GM18502 (cell line): ENCODE measurements around the gene AKAP13.
A peak's percentile ranks its signal among the peaks of the same experiment; 100 is the strongest.
"Not testable (repeated sequence)": the region's sequence is repeated elsewhere in the genome, so short reads cannot be mapped to it uniquely, and the experiment has no call there.

ENCODE experiments used
- ATAC-seq: cut with Tn5 transposase; IDR thresholded peaks from one replicate; pipeline ENCODE4 v1.9.1; 2021; ENCODE audit warnings: mild to moderate bottlenecking; ENCODE audit not compliant: unreplicated experiment, poor library complexity

Gene AKAP13

GRCh38 chr15:85470563-85471271, 90.3 kb downstream of the AKAP13 start:
- no peak for ATAC-seq

- ATAC-seq: no peak
Observed at GRCh38 chr15:85472349-85472748, 91.9 kb downstream of the AKAP13 start.

GRCh38 chr15:85473455-85473854, 93.1 kb downstream of the AKAP13 start:
- peak; percentile 54 for ATAC-seq

GRCh38 chr15:85474700-85475316, 94.4 kb downstream of the AKAP13 start:
- ATAC-seq: peak; percentile 49

- ATAC-seq: peak; percentile 43
Observed at GRCh38 chr15:85475317-85475701, 94.9 kb downstream of the AKAP13 start.

- ATAC-seq: no peak
Observed at GRCh38 chr15:85475711-85476110, 95.3 kb downstream of the AKAP13 start.

- no peak for ATAC-seq
Observed at GRCh38 chr15:85477061-85477460, 96.7 kb downstream of the AKAP13 start.

- no peak for ATAC-seq
Observed at GRCh38 chr15:85477730-85478129, 97.3 kb downstream of the AKAP13 start.

- no peak for ATAC-seq
Observed at GRCh38 chr15:85479071-85479647, 98.8 kb downstream of the AKAP13 start.

- ATAC-seq: no peak
Observed at GRCh38 chr15:85480923-85481322, 100.5 kb downstream of the AKAP13 start.

GRCh38 chr15:85481543-85481942, 101.1 kb downstream of the AKAP13 start:
- ATAC-seq: not testable (repeated sequence)

GRCh38 chr15:85482894-85483293, 102.5 kb downstream of the AKAP13 start:
- ATAC-seq: peak; percentile 60

- not testable (repeated sequence) for ATAC-seq
Observed at GRCh38 chr15:85483955-85484354, 103.6 kb downstream of the AKAP13 start.

GRCh38 chr15:85484923-85485322, 104.5 kb downstream of the AKAP13 start:
- not testable (repeated sequence) for ATAC-seq

- peak; percentile 71 for ATAC-seq
Observed at GRCh38 chr15:85485956-85486567, 105.7 kb downstream of the AKAP13 start.

- not testable (repeated sequence) for ATAC-seq
Observed at GRCh38 chr15:85487796-85488195, 107.4 kb downstream of the AKAP13 start.

- ATAC-seq: no peak
Observed at GRCh38 chr15:85488997-85489396, 108.6 kb downstream of the AKAP13 start.

GRCh38 chr15:85489773-85490493, 109.5 kb downstream of the AKAP13 start:
- no peak for ATAC-seq

- no peak for ATAC-seq
Observed at GRCh38 chr15:85490856-85491255, 110.5 kb downstream of the AKAP13 start.

GRCh38 chr15:85491691-85492090, 111.3 kb downstream of the AKAP13 start:
- ATAC-seq: no peak

GRCh38 chr15:85492406-85492805, 112.0 kb downstream of the AKAP13 start:
- ATAC-seq: no peak
